H1 (cell line): ENCODE measurements around the gene PTPMT1. TPM values are rescaled to one million over a fixed set of nuclear protein-coding genes. Genes with fewer than 3 reads are reported as not detected.

Experiments
- CTCF ChIA-PET: fragments of 300-600 bp; sonication (Branson Sonifier 250); formaldehyde crosslinking; loops from one replicate; lab custom pipeline; 2021; ENCODE audit not compliant: partially characterized antibody; lab: Charles Lee
- POLR2A ChIA-PET: fragments of 300-600 bp; sonication (Branson Sonifier 250); formaldehyde crosslinking; loops from one replicate; lab custom pipeline; 2021; ENCODE audit warnings: inconsistent platforms; ENCODE audit not compliant: partially characterized antibody; lab: Charles Lee
- DNase-seq, 2 experiments: peaks; one replicate each; pipeline versions ENCODE4 v3.0.0 to v3.0.0-alpha.2; 2010 to 2022; ENCODE audit warnings: low spot score in 2 of 2, low read depth in 1 of 2, mixed read lengths in 1 of 2
- FAIRE-seq: peaks from 2 replicates; lab custom pipeline; 2011; peaks lifted over from hg19 to GRCh38; lab: Jason Lieb, UNC
- H2AFZ ChIP-seq: 2 replicates; pipeline ENCODE4 v1.8.1; 2012; ENCODE audit warnings: low read length, inconsistent platforms
- H2AK5ac ChIP-seq: 2 replicates; pipeline ENCODE4 v1.6.1; 2013; ENCODE audit warnings: low read depth, low read length
- H2BK120ac ChIP-seq: replicated peaks from 2 replicates; pipeline ENCODE3; 2013; ENCODE audit warnings: low read depth, low read length, inconsistent platforms
- H2BK12ac ChIP-seq: 2 replicates; pipeline ENCODE4 v1.6.1; 2013; ENCODE audit warnings: low read depth, low read length
- H2BK15ac ChIP-seq: 2 replicates; pipeline ENCODE4 v1.6.1; 2013; ENCODE audit warnings: low read length
- H2BK20ac ChIP-seq: 2 replicates; pipeline ENCODE4 v1.6.1; 2013; ENCODE audit warnings: low read length
- H2BK5ac ChIP-seq: 2 replicates; pipeline ENCODE4 v1.6.1; 2013; ENCODE audit warnings: low read depth, low read length
- H3K14ac ChIP-seq: 2 replicates; pipeline ENCODE4 v1.6.1; 2013; ENCODE audit warnings: inconsistent platforms; ENCODE audit not compliant: insufficient read length
- H3K18ac ChIP-seq: 2 replicates; pipeline ENCODE4 v1.6.1; 2013; ENCODE audit warnings: low read length; ENCODE audit errors: extremely low read depth
- H3K23ac ChIP-seq: 2 replicates; pipeline ENCODE4 v1.6.1; 2013; ENCODE audit warnings: inconsistent platforms; ENCODE audit not compliant: insufficient read length
- H3K23me2 ChIP-seq: 2 replicates; pipeline ENCODE4 v1.6.1; 2013; ENCODE audit warnings: low read depth, low read length
- H3K27ac ChIP-seq: 2 replicates; pipeline ENCODE4 v1.6.1; 2011; ENCODE audit warnings: low read depth, low read length, inconsistent platforms
- H3K27me3 ChIP-seq, 4 experiments: replicated peaks in 1 of 4; 1 replicate in 1 of 4; 2 replicates in 3 of 4; pipeline versions ENCODE4 v1.6.1 to v1.8.1; 2011 to 2013; ENCODE audit warnings: low read length in 3 of 4, mild to moderate bottlenecking in 3 of 4, inconsistent platforms in 2 of 4, mixed read lengths in 2 of 4, moderate library complexity in 1 of 4; ENCODE audit not compliant: control insufficient read depth in 3 of 4, insufficient read depth in 3 of 4; ENCODE audit errors: extremely low read depth in 1 of 4
- H3K36me3 ChIP-seq, 4 experiments: 2 replicates each; pipeline versions ENCODE4 v1.6.1 to v1.8.1; 2011 to 2013; ENCODE audit warnings: mild to moderate bottlenecking in 4 of 4, low read length in 3 of 4, moderate library complexity in 2 of 4, control low read depth in 1 of 4, inconsistent platforms in 1 of 4; ENCODE audit not compliant: insufficient read depth in 4 of 4, control insufficient read depth in 2 of 4
- H3K4ac ChIP-seq: replicated peaks from 2 replicates; pipeline ENCODE3; 2013; ENCODE audit warnings: low read length, low read depth, mixed read lengths, inconsistent platforms; ENCODE audit not compliant: insufficient read length
- H3K4me1 ChIP-seq, 4 experiments: replicated peaks in 1 of 4; 1 replicate in 1 of 4; 2 replicates in 3 of 4; pipeline versions ENCODE4 v1.6.1 to v1.8.1; 2011 to 2013; ENCODE audit warnings: low read length in 3 of 4, inconsistent platforms in 2 of 4, mixed read lengths in 1 of 4; ENCODE audit not compliant: insufficient read depth in 4 of 4, control insufficient read depth in 3 of 4
- H3K4me2 ChIP-seq, 2 experiments: 2 replicates each; pipeline versions ENCODE4 v1.6.1 to v1.8.1; 2011 to 2013; ENCODE audit warnings: low read depth in 2 of 2, low read length in 2 of 2, control low read depth in 1 of 2, inconsistent platforms in 1 of 2, mild to moderate bottlenecking in 1 of 2; ENCODE audit not compliant: insufficient read depth in 1 of 2
- H3K4me3 ChIP-seq, 4 experiments: fragments of 200-600, 300-600 bp in 1 of 4; sonication (generic), shearing (Covaris generic), sonication (Bioruptor Twin) in 1 of 4; 2 replicates each; pipeline versions ENCODE4 v1.5.1 to v1.8.1; 2011 to 2016; ENCODE audit warnings: low read length in 4 of 4, low read depth in 3 of 4, control low read depth in 2 of 4, inconsistent platforms in 2 of 4, mild to moderate bottlenecking in 2 of 4, mixed read lengths in 1 of 4, moderate library complexity in 1 of 4; ENCODE audit not compliant: insufficient read depth in 2 of 4; ENCODE audit errors: extremely low read depth in 1 of 4
- H3K56ac ChIP-seq: replicated peaks from 2 replicates; pipeline ENCODE3; 2013; ENCODE audit warnings: low read depth, mild to moderate bottlenecking, mixed read lengths, low read length, inconsistent platforms; ENCODE audit not compliant: insufficient read length
- H3K79me1 ChIP-seq: 2 replicates; pipeline ENCODE4 v1.6.1; 2013; ENCODE audit warnings: low read depth, low read length, control low read depth
- H3K79me2 ChIP-seq, 2 experiments: 2 replicates each; pipeline versions ENCODE4 v1.6.1 to v1.8.1; 2012 to 2013; ENCODE audit warnings: low read length in 2 of 2, mild to moderate bottlenecking in 2 of 2, inconsistent platforms in 1 of 2; ENCODE audit not compliant: insufficient read depth in 2 of 2, control insufficient read depth in 1 of 2
- H3K9ac ChIP-seq, 4 experiments: replicated peaks in 1 of 4; 1 replicate in 1 of 4; 2 replicates in 3 of 4; pipeline versions ENCODE4 v1.6.1 to v1.8.1; 2011 to 2013; ENCODE audit warnings: low read depth in 3 of 4, low read length in 3 of 4, control low read depth in 2 of 4, mild to moderate bottlenecking in 2 of 4, moderate library complexity in 2 of 4, inconsistent platforms in 1 of 4; ENCODE audit errors: extremely low read depth in 1 of 4
- H3K9me3 ChIP-seq, 2 experiments: 2 replicates each; pipeline versions ENCODE4 v1.6.1 to v1.8.1; 2012 to 2013; ENCODE audit warnings: mild to moderate bottlenecking in 2 of 2, moderate library complexity in 2 of 2, control low read depth in 1 of 2, inconsistent platforms in 1 of 2, low read depth in 1 of 2, low read length in 1 of 2, mixed read lengths in 1 of 2; ENCODE audit not compliant: insufficient read depth in 2 of 2
- H4K20me1 ChIP-seq, 2 experiments: replicated peaks in 1 of 2; 2 replicates each; pipeline versions ENCODE3 to v1.8.1; 2011 to 2013; ENCODE audit warnings: inconsistent platforms in 2 of 2, low read length in 2 of 2, mild to moderate bottlenecking in 1 of 2; ENCODE audit not compliant: insufficient read depth in 2 of 2, control insufficient read depth in 1 of 2
- H4K5ac ChIP-seq: 2 replicates; pipeline ENCODE4 v1.6.1; 2013; ENCODE audit warnings: low read length, low read depth, mixed read lengths, inconsistent platforms; ENCODE audit not compliant: insufficient read length
- H4K8ac ChIP-seq: 2 replicates; pipeline ENCODE4 v1.8.0; 2013; ENCODE audit warnings: mild to moderate bottlenecking, moderate library complexity, low read length, inconsistent platforms; ENCODE audit not compliant: insufficient read depth; ENCODE audit errors: extremely low read depth
- H4K91ac ChIP-seq: replicated peaks from 2 replicates; pipeline ENCODE3; 2013; ENCODE audit warnings: low read length, mixed read lengths, inconsistent platforms; ENCODE audit not compliant: insufficient read length
- BCL11A ChIP-seq, 2 experiments: IDR thresholded peaks; one replicate each; pipeline ENCODE4 v1.6.1; 2011; ENCODE audit warnings: low read depth in 2 of 2, low read length in 2 of 2, mild to moderate bottlenecking in 2 of 2
- CBX8 ChIP-seq: fragments of 300-800, 300-1000 bp; sonication (generic); IDR thresholded peaks from 2 replicates; pipeline ENCODE4 v1.7.1; 2016; ENCODE audit warnings: low read depth, low read length, borderline replicate concordance
- CEBPB ChIP-seq: IDR thresholded peaks from 2 replicates; pipeline ENCODE4 v1.6.1; 2012; ENCODE audit warnings: low read depth, low read length
- CHD2 ChIP-seq: IDR thresholded peaks from 2 replicates; pipeline ENCODE4 v1.6.1; 2012; ENCODE audit warnings: low read length, improper control_type of control experiment
- EGR1 ChIP-seq: IDR thresholded peaks from 2 replicates; pipeline ENCODE4 v1.6.1; 2011; ENCODE audit warnings: low read depth, low read length, borderline replicate concordance
- KDM1A ChIP-seq: fragments of 200-600, 300-600 bp; sonication (generic); IDR thresholded peaks from 2 replicates; pipeline ENCODE4 v1.7.1; 2016; ENCODE audit warnings: mild to moderate bottlenecking, low read length, borderline replicate concordance
- POLR2AphosphoS5 ChIP-seq: IDR thresholded peaks from 2 replicates; pipeline ENCODE4 v1.6.1; 2011; ENCODE audit warnings: low read depth, low read length
- RFX5 ChIP-seq: IDR thresholded peaks from 2 replicates; pipeline ENCODE4 v1.6.1; 2011; ENCODE audit warnings: low read depth, low read length, improper control_type of control experiment, borderline replicate concordance
- RXRA ChIP-seq: IDR thresholded peaks from 2 replicates; pipeline ENCODE4 v1.6.1; 2011; ENCODE audit warnings: low read depth, mild to moderate bottlenecking, low read length, moderate library complexity; ENCODE audit not compliant: insufficient read depth
- SRF ChIP-seq: IDR thresholded peaks from 2 replicates; pipeline ENCODE4 v1.6.1; 2011; ENCODE audit warnings: mild to moderate bottlenecking, low read depth, low read length, moderate library complexity
- TAF1 ChIP-seq: IDR thresholded peaks from 2 replicates; pipeline ENCODE4 v1.6.1; 2011; ENCODE audit warnings: mild to moderate bottlenecking, low read depth, low read length
- TAF7 ChIP-seq: optimal IDR thresholded peaks from 2 replicates; pipeline ENCODE3; 2011; ENCODE audit warnings: low read depth, mild to moderate bottlenecking, inconsistent platforms, low read length, moderate library complexity, borderline replicate concordance
- ZNF274 ChIP-seq: IDR thresholded peaks from 2 replicates; pipeline ENCODE4 v1.7.0; 2012; ENCODE audit warnings: low read length, borderline replicate concordance; ENCODE audit errors: extremely low read depth
- WGBS, 2 experiments: shearing (Covaris generic) in 1 of 2; methylation state at CpG; one replicate each; pipeline versions ENCODE4 v1.1.6 to v1.1.7; 2013 to 2015; ENCODE audit warnings: low lambda C conversion rate in 2 of 2, mixed read lengths in 2 of 2, inconsistent platforms in 1 of 2, low coverage in 1 of 2, missing lambda C conversion rate in 1 of 2; ENCODE audit not compliant: insufficient replicate concordance in 2 of 2, insufficient coverage in 1 of 2, insufficient read length in 1 of 2; ENCODE audit errors: extremely low coverage in 1 of 2, missing lambda C conversion rate in 1 of 2; 5-methylcytosine and 5-hydroxymethylcytosine counted together
- polyA plus RNA-seq, 7 experiments: library from polyadenylated mRNA; depleted of rRNA in 3 of 7; stranded (reverse) in 5 of 7; unstranded in 2 of 7; fragments of >200 nt in 5 of 7; fragments of 200-250 nt in 2 of 7; gene quantifications; 1 replicate in 5 of 7; 2 replicates in 1 of 7; 4 replicates in 1 of 7; pipeline versions ENCODE4 v1.2.1 to v1.2.3, GENCODE V29; 2011 to 2013; ENCODE audit warnings: missing spikeins in 2 of 7, mixed read lengths in 2 of 7
- total RNA-seq: library from RNA; stranded (reverse); fragmentation: NEBNext Ultra II Directional; extraction: Animal tissue kit (Norgen Biotek cat#: 25700); gene quantifications from 2 replicates; pipeline ENCODE4 v1.2.1, GENCODE V29; 2021
- TF ChIP-seq, protein P1 (sequence below): IDR thresholded peaks from 2 replicates; pipeline ENCODE4 v1.6.1; 2011; ENCODE audit warnings: low read depth, mild to moderate bottlenecking, low read length; ENCODE audit not compliant: insufficient read depth

The PTPMT1 gene
- total and polyA plus RNA-seq, 2 of the 8 experiments (the other 6 are each of a cell fraction or from before 2014, with no cell fraction given), result 44.8 to 105 TPM

- Histone ChIP-seq H3K79me1 (no peaks in the 10 kb centered on the region), H2AK5ac (no peak overlapping the region), H4K91ac (no peak overlapping the region), H3K27me3 (peaks cover 0 to 32% (median 26%) of the 10 kb centered on the region in 4 experiments; a peak in 6 of 7 replicates), H3K36me3 (no peaks in the 10 kb centered on the region), H3K4me3 (no peak overlapping the region), H2BK20ac (no peak overlapping the region), H2BK120ac (no peak overlapping the region), H3K23me2 (peaks cover 2% of the 10 kb centered on the region; the same call in 1 of the 2 replicates), H3K79me2 (no peaks in the 10 kb centered on the region), H2BK15ac (no peak overlapping the region), H4K5ac (no peak overlapping the region), H2AFZ (no peak overlapping the region), H3K14ac (no peak overlapping the region), H3K4ac (no peak overlapping the region), H3K4me1 (peaks cover 3 to 8% (median 4%) of the 10 kb centered on the region in 4 experiments; a peak in 6 of 7 replicates), H4K8ac (no peak overlapping the region), H3K27ac (no peak overlapping the region), H3K18ac (no peak overlapping the region), H3K56ac (no peak overlapping the region), H3K23ac (no peak overlapping the region), H2BK5ac (no peak overlapping the region), H3K9ac (no peak overlapping the region), H3K9me3 (no peaks in the 10 kb centered on the region), H3K4me2 (no peak overlapping the region), H2BK12ac (no peak overlapping the region), H4K20me1 (no peaks in the 10 kb centered on the region)
- ChIA-PET CTCF (interaction anchor here (0.6 to 2.6 kb wide), 5 partner anchors 10 to 30 kb away, joined by 3 to 9 read pairs (median 6); partner anchors contain the start of gene FAM180B), POLR2A (interaction anchor here (1.1 to 5.1 kb wide), 4 partner anchors 10 to 25 kb away, joined by 3 to 42 read pairs (median 8); partner anchors contain the start of genes FAM180B, KBTBD4 and NDUFS3)
- DNase-seq (no peak), FAIRE-seq (no peak)
- 88% methylated on average over 1 of the region's 1 CpG; no CpG with 5 or more reads in 1 of the 2 experiments for WGBS, 2 experiments
- TF ChIP-seq TAF7, result no peak
- TF ChIP-seq SRF, result no peak
- TF ChIP-seq CEBPB, result no peak
- TF ChIP-seq BCL11A (IDR thresholded peaks at IDR 0.05; ENCODE audit: low read depth in 2 of 2, low read length in 2 of 2), result no peak
- no peak for TF ChIP-seq EGR1
- TF ChIP-seq RFX5, result no peak
- TF ChIP-seq, protein P1, sequence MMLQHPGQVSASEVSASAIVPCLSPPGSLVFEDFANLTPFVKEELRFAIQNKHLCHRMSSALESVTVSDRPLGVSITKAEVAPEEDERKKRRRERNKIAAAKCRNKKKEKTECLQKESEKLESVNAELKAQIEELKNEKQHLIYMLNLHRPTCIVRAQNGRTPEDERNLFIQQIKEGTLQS, result no peak
- no peak for TF ChIP-seq RXRA
- no peak for TF ChIP-seq TAF1
- no peak for TF ChIP-seq KDM1A
- no peak for TF ChIP-seq POLR2AphosphoS5
- no peak for TF ChIP-seq ZNF274
- TF ChIP-seq CBX8, result no peak
- TF ChIP-seq CHD2, result no peak
Measured at GRCh38 chr11:47595967-47596366, 30.6 kb downstream of the PTPMT1 start.
